Panc1 (cell line): ENCODE results near the gene SSBP4.

Experiments used
- POLR2AphosphoS5 ChIP-seq: IDR thresholded peaks from 2 replicates; pipeline ENCODE4 v1.6.1; 2012; ENCODE audit warnings: mild to moderate bottlenecking, low read depth, low read length, moderate library complexity
- REST ChIP-seq, 2 experiments: IDR thresholded peaks; 2 replicates each; pipeline ENCODE4 v1.6.1; 2011 to 2012; ENCODE audit warnings: low read depth in 2 of 2, control low read depth in 1 of 2, low read length in 1 of 2, mild to moderate bottlenecking in 1 of 2, moderate library complexity in 1 of 2; ENCODE audit not compliant: insufficient read depth in 1 of 2
- SIN3A ChIP-seq: IDR thresholded peaks from 2 replicates; pipeline ENCODE4 v1.6.1; 2012; ENCODE audit warnings: low read depth, mild to moderate bottlenecking, low read length, moderate library complexity, borderline replicate concordance; ENCODE audit not compliant: insufficient read depth
- TCF7L2 ChIP-seq: IDR thresholded peaks from 2 replicates; pipeline ENCODE4 v1.6.1; 2011; ENCODE audit warnings: mild to moderate bottlenecking, low read depth, low read length, inconsistent platforms
- TF ChIP-seq, protein P1 (sequence below): fragments of 450-650 bp; IDR thresholded peaks from 2 replicates; pipeline ENCODE4 v1.5.1; 2017; ENCODE audit warnings: mild to moderate bottlenecking

GRCh38 chr19:18437491-18438330 is 18.5 kb downstream of the SSBP4 start, which contains the start of gene ISYNA1:
- TF ChIP-seq, protein P1, sequence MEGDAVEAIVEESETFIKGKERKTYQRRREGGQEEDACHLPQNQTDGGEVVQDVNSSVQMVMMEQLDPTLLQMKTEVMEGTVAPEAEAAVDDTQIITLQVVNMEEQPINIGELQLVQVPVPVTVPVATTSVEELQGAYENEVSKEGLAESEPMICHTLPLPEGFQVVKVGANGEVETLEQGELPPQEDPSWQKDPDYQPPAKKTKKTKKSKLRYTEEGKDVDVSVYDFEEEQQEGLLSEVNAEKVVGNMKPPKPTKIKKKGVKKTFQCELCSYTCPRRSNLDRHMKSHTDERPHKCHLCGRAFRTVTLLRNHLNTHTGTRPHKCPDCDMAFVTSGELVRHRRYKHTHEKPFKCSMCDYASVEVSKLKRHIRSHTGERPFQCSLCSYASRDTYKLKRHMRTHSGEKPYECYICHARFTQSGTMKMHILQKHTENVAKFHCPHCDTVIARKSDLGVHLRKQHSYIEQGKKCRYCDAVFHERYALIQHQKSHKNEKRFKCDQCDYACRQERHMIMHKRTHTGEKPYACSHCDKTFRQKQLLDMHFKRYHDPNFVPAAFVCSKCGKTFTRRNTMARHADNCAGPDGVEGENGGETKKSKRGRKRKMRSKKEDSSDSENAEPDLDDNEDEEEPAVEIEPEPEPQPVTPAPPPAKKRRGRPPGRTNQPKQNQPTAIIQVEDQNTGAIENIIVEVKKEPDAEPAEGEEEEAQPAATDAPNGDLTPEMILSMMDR = no peak
- TF ChIP-seq POLR2AphosphoS5 = peak; percentile 63
- no peak for TF ChIP-seq REST (IDR thresholded peaks at IDR 0.05; ENCODE audit: insufficient read depth in 1 of 2, low read depth in 2 of 2, low read length in 1 of 2)
- no peak for TF ChIP-seq TCF7L2
- no peak for TF ChIP-seq SIN3A
